HT-29 (cell line): Measurements from ENCODE around the gene SERBP1. TPM values are rescaled to one million over a fixed set of nuclear protein-coding genes. Genes with fewer than 3 reads are reported as not detected.
"Not testable (repeated sequence)": the region's sequence is repeated elsewhere in the genome, so short reads cannot be mapped to it uniquely, and the experiment has no call there.

Source experiments
- DNase-seq: peaks from one replicate; pipeline ENCODE4 v3.0.0-alpha.2; 2015; ENCODE audit warnings: low spot score
- total RNA-seq: library from RNA; depleted of rRNA; stranded (reverse); fragments of >200 nt; shearing (Covaris generic); gene quantifications from 2 replicates; pipeline ENCODE4 v1.2.3, GENCODE V29; 2014

Gene SERBP1
- total RNA-seq, 1 experiment from 2014 or later: 227 TPM

DNA sequence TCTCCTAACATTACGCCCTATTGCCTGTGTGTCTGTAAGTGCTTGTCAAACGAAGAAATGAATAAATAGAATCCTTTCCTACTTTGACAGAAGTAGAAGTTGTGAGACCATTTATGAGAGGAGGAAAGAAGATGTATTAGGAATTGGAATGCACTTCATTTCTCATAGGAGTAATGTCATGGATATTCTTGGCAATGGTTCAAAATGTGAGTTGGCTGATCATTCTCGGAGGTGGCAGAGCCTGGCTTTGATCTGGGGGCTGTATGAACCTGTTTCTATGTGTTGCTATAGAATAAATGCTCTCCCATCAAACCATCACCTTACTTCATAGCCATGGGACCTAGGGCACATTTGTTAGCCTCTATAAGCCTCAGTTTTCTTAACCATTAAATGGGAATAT lies 10.1 kb upstream of the SERBP1 start:
- DNase-seq: no peak

DNA sequence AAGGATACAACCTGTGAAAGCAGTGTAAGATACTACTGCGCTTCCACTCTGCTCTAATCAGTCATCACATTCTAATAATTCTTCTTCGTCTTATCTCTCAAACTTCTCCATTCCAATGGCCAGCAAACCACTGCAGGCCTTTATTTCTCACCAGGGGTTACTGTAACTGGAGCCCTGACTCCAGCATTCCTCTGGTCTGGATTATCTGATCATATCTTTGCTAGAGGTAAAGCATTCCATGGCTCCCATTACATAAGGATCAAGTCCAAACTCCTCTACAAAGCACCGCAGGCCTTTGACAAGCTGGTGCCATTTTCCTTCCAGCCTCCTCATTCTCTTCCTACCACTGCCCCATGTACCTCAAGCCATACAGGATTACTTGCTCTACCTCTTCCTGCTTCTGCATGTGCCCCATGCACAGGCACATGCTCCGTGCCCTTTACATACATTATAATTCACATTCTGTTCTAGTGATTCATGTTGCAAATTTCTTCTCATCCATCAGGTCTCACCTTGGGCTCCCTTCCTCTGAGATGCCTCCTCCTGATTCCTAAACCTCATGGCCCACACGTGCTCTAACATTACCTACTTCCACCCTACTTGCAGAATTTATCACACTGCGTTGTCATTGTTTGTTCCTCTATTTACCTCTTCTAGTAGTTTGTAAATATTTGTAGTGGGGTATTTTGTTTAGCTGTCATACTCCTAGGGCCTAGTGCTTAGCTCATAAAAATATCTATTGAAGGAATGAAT lies 9.3 kb upstream of the SERBP1 start:
- DNase-seq: no peak

DNA sequence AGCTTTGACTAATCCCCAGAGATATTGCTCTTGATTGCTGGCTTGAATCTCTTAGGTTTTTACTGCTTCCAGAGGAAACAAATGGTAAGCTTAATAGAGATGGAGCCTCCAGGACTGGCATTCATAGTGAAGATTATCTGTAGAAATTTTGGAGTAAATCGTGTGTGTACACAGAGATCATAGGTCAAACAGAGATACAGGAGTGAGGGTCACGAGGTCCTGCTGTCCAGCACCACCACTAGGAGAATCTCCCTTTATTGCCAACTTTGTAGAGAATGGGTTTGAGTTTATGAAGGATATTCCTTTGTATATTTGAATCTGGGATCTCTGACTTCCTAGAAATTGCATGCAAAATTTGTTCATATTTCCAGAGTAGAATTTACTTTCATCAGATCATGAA lies 7.8 kb upstream of the SERBP1 start:
- no peak for DNase-seq

DNA sequence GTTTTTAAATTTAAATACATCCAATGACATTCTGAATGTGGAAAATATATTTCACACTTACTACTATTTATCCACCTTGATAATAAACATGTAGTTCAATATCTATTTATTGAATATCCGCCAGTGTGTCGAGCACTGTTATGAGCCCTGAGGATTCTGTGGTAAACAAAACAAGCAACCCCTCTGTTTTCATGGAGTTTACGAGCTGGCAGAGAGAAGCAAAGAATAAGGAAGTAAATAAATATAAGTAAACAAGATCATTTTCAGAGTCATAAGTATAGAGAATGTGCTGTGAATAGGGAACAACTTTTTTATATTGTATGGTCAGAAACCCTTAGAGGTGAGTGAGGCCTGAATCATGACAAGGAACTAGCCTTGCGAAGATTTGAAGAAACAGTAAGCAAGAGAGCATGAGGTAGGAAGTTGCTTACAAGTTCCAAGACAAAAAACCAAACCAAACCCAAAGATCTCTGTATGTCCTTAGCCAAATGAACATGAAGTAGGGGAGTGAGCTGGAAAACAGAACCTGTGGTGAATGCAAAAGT lies 6.4 kb upstream of the SERBP1 start:
- no peak for DNase-seq

DNA sequence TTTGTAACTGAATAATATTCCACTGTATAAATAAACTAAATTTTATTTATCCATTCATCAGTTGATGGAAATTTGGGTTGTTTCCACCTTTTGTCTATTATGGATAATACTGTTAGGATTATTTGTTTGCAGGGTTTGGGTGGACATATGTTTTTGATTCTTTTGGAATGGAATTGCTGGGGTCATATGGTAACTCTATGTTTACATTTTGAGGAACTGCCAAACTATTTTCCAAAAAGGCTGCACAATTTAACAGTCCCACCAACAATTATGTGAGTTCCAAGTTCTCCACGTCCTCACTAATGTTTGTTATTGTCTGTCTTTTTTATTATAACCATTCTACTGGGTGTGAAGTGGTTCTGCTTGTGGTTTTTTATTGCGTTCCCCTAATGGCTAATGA lies 4.3 kb upstream of the SERBP1 start:
- DNase-seq: no peak

DNA sequence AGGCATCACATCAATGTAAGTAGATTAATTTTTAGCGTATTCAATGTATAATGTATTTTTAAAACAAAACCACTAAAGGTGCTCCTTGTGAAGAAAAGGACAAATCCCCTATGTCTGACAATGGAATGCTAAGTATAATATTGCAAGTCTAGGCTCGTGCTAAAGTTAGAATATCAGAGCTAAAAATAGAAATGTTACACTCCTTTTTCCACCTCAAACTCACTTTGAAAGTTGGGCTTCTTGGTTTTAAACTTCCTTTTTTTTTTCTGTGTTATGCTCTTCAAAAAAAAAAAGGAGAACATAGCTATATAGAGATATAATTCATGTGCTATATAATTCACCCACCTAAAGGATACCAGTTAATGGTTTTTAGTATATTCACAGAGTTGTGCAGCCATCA lies 3.6 kb upstream of the SERBP1 start:
- DNase-seq: no peak

DNA sequence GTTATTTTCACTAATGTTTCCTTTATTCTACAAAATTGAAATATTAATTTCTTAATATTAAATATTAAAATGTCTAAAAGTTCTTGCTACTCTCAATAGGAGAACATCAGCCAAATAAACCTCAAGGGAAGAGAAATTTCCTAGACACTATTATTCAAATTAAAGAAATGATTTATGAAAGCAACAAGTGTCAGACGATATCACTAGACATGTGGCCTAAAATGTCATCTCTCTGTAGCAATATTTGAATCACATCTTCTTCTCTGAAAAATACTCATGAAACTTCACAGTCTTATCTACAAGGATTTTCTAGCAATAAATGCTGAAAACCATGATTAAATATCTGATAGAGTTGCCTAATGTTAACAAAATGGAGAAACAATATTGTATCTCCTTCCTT lies 2.5 kb upstream of the SERBP1 start:
- DNase-seq: no peak

DNA sequence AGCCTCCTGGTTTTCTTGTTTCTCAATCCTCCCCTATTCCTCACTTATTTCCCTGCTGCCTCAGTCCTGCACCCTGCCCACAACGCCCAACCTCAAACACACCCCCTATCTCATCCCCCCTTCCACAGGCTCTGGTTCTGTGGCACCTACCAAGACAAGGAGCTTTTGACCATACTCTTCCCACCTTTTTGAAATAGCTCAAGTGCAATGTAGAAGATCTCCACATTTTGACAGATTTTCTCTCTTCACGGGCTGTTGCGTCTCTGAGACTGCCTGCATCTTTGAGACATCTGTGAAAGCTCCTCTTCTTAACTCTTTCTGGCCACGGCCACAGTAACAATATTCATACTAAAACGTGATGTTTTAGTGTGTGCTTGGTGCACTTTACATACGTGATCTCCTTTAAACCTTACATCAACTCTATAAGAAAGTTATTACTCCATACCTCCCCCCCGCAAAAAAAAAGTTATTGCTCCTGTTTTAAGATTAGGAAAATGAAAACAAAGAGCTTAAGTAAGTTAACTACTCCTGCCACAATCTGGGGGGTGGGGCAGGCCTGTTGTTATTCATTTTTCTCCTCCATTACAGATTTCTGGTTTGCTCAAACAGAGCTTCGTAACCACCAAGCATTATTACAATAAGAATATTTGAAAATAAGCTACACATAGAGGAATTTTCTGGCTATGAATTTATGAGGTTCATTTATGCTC lies 1.8 kb upstream of the SERBP1 start:
- DNase-seq: peak; percentile 31

DNA sequence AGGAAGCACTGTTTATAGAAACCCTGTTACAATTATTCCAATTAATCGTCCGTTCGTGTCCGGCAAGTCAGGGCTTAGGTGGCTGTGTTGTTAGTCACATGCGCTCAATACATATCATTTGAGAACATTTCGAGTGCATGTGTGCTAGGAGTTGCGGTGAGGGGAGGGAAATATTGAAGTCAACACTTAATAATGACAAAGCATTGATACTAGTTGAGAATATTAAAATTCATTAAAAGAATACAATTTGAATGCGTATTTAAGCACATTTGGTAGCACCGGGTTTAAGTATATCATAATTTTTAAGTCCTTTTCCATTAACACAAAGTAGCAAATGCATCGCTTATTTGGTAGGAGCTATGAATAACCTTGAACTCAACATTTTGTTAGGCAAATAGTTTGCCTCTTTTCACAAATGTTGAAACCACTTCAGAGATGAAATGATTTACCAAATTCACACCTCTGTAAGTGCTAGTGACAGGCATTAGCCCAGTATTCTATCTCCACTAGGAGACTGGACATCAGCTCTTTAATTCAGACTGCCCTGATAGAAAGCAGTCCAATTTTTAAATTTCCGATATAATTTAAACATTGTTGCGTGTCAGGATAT lies 1.1 kb upstream of the SERBP1 start:
- peak; percentile 40 for DNase-seq

DNA sequence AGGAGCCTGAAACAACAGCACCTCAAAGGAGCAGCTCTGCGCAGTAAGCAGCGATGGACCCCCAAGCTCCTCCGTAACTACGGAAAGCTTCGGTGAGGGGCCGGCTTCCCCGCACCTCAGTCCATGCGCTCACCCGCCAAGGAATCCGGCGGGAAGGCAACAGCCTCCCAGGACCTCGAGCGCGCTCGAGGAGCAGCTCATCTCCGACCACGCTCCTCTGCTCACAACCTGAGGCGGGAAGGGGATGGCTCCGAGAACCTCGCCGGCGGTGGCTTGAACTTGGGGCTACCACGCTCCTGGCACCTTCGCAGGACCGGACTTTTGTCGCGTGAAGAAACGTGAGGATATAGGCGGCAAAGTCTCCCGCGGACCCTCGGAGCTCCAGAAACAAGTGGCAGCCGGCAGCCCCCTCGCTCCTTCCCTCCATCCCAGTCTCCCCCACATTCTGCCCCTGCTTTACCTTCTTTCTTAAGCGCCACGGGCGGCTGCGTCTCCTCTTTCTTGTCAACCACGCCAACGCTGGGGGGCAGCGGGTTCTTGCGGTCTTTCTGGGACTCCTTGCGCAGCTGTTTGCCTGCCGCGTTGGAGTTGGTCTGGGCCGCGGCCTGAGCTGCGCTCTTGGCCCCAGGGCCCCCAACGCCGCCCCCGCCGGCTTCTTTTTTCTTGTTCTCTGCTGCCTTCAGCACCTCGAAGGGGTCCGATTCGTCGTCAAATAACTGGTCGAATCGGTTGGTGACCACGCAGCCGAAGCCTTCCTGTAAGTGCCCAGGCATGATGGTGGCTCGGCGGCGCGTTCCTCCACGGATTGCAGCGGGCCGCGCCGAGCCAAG lies 459 bp downstream of the SERBP1 start:
- peak; percentile 40 for DNase-seq

DNA sequence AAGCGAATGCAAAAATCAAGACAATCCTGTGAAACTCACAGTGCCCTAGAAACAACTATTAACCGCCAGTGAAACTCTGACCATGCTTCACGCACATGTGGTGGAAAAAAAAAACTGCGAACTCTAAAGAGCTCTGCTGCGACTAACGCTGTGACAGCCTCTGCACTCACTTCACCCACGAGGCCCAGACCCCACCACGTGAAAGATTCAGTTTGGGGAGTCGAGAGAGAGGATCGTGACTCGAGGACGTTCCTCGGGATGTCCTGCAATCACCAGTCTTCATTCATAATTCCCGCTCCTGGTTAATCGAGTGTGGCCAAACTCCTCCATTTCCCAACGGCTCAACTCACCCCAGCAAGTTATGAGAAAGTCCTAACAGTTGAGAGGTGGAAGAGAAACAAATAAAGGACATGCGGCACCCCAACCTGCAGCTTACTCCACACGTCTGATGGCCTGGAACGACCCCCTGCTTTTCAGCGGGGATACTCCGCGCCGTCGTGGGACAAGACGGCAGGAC lies 1.1 kb downstream of the SERBP1 start:
- peak; percentile 40 for DNase-seq

DNA sequence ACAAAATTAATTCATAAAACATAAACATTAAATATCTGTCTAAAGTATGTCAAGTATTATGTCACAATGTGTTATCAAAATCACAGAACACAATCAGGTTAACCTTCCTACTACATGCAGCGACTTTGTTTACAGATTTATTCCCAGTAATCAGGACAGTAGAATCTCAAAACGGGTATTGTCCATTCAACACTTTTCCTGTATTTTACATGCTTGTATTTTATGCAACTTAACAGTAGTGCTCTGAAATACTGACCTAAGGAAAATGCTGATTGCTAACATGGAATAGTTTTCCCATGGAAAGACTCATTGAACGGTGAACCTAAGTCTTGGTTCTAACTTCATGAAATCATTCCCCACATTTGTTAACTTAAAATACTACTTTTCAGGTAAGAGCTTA lies 2.3 kb downstream of the SERBP1 start:
- DNase-seq: no peak

DNA sequence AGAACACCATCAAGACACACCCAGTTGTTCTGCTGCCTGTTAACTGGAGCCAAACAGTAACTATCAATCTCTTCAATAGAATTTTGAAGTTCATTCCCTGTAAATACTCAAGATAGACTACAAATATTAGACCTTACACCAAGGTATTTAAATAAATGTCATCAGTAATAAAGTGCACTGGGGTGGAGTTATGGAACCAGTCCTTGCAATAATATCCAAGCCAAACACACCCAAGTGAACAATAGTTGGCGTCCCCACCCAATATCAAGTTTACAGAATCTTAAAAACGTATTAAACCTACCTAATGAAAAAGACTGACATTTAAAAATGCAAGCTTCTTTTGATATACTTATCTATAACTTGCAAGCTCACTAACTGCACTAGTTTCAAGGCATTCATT lies 2.7 kb downstream of the SERBP1 start:
- no peak for DNase-seq

DNA sequence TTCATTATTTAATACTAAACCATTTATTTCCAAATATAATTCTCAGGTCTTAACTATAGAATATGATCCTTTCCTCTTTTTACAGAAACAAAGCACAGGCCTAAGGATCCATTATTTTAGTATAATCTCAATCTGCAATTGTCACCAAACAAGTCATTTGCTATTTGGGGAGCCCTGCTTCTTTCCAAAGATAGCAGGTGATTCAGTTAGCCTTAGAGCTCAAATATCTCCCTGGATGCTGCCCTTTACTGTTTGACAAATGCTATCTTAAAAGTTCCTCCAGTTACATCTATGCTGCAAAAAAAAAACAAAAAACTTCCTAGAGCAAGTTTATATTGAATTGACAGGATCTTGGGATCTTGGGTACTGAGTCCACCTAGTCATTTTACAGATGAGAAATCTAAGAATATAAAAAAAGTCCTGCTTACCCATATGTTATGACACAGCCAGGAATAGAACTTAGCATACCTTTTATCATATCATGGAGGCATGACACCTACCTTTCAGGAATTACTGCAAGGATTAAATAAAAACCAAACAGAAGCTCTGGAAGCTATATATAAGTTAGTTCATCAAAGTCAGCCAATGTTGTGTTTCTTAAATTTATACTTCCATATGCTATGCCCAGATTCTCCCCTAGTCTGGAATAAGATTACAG lies 9.2 kb downstream of the SERBP1 start:
- no peak for DNase-seq

DNA sequence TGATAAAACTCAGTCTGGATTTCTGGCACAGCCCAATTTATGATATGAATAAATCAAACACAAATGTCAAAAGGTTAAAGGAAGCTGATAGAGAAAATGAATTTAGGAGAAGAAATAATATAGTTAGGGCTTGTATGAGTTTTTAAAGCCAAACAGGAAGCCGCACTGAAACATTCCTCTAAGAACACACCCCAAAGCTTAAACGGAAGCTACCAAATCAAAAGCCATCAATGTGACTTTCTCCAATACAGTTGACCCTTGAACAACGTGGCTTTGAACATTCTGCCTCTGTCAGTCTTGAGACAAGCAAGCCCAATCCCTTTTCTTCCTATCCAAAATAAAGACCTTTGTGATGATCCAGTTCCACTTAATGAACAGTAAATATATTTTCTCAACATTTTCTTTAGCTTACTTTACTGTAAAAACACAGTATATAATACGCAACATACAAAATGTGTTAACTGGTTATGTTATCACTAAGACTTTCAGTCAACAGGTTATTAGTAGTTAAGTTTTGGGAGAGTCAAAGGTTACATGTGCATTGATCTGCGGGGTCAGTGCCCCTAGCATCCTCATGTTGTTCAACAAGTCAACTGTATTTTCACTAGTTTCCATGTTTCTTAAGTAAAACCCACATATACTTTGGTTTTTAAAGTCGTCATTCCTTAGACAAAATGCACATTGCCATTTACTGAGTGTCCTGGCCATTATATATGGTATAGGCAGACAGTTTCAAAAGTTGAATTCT lies 11.2 kb downstream of the SERBP1 start:
- no peak for DNase-seq

DNA sequence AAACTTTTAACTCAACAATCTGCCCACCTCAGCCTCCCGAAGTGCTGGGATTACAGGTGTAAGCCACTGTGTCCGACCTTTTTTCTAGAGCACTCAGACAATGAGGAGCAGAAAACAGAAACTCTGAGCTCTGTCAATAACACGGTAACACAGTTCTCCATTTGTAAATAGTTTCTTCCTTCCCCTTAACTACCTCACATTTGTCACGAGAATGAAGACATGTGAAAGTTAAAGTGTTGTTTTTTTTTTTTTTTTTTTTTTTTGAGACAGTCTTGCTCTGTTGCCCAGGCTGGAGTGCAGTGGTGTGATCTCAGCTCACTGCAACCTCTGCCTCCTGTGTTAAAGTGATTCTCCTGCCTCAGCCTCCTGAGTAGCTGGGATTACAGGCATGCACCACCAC lies 12.5 kb downstream of the SERBP1 start:
- not testable (repeated sequence) for DNase-seq

DNA sequence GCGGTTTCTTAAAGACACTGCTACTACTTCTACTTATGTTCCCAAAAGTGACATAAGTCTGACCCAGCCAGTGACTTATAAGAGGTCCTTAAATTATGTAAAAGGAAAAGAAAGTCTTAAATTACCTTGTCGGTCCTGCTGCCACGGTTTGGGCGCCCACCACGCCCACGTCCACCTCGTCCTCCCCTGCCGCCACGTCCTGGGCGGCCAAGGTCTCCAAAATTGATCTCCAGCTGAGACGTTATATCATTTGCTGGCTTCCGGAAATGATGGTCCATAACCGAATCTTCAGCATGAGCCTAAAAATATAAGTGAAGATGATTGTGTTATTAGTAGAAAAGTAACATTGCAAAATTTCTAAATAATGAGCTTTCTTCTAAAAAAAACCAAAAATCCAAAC lies 15.2 kb downstream of the SERBP1 start:
- DNase-seq: no peak

DNA sequence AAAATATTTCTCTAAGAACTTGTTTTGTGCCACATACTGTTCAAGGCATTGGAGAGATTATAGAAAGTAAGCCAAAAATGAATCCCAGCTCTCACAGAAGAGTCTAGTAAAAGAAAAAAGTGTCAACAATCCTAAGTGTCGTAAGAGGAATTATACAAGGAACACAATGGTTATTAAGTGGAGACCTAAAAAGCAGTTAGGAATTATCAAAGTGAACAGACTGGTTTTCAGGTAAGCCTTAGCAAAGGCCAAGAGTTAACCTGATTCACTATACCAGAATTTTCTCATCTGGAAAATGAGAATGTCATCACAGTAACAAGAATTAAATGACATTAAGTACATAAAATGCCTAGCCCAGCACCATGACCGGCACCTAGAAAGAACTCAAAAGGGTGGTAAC lies 15.6 kb downstream of the SERBP1 start:
- no peak for DNase-seq

DNA sequence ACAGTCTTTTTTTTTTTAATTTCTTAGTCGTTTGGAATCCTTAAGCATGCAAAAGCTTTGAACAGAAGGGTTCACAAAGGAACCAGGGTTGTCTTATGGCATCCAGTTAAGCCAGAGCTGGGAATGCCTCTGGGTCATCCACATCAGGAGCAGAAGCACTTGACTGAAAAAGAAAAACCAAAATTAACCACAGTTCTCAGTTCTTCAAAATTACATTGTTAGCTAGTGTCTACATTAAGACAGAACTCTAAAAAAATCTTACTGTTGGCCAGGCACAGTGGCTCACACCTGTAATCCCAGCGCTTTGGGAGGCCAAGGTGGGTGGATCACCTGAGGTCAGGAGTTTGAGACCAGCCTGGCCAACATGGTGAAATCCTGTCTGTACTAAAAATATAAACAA lies 17.1 kb downstream of the SERBP1 start:
- DNase-seq: not testable (repeated sequence)

DNA sequence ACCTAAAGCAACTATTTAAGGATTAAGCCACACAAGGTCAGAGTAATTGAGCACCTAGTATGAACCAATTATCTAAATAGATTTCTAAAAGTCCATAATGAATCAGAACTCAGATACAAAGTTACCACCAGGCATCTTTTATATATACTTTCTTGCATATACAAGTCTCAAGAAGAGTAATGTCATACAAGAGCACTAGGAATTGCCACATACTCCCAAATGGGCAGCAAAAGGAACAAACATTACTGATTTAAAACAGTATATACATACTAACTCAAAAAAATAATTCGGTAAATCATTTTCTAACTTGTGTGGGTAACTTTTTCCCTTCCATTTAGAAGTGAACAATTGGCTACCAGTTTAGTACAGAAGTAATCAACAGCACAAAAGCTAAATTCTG lies 22.1 kb downstream of the SERBP1 start:
- DNase-seq: no peak
